GM23338 (cell line): ENCODE data around the gene OR10A2. TPM values are rescaled to one million over a fixed set of nuclear protein-coding genes. Genes with fewer than 3 reads are reported as not detected.
"Not testable (repeated sequence)": the region's sequence is repeated elsewhere in the genome, so short reads cannot be mapped to it uniquely, and the experiment has no call there.

Experiments
- ATAC-seq: fragments of 200-7000 bp; cut with Tn5 transposase; 3 replicates; pipeline ENCODE4 v1.9.1; 2020
- DNase-seq: peaks from one replicate; pipeline ENCODE4 v3.0.0-alpha.2; 2015; ENCODE audit warnings: low spot score
- H2AFZ ChIP-seq: fragments of 200-600 bp; sonication (generic); 2 replicates; pipeline ENCODE4 v1.8.0; 2016; ENCODE audit warnings: antibody characterized with exemption, mild to moderate bottlenecking, moderate library complexity
- H3F3A ChIP-seq: fragments of 200-600 bp; sonication (generic); replicated peaks from 2 replicates; pipeline ENCODE4 v1.8.0; 2017; ENCODE audit warnings: antibody characterized with exemption, mixed run types, low read depth
- H3K27ac ChIP-seq: fragments of 200-600 bp; sonication (generic); 2 replicates; pipeline ENCODE4 v1.6.1; 2016; ENCODE audit warnings: low read depth
- H3K27me3 ChIP-seq: fragments of 200-600 bp; sonication (generic); 2 replicates; pipeline ENCODE4 v1.8.0; 2016; ENCODE audit warnings: mild to moderate bottlenecking, mixed run types, moderate library complexity; ENCODE audit not compliant: insufficient read depth
- H3K36me3 ChIP-seq: fragments of 200-600 bp; sonication (generic); 2 replicates; pipeline ENCODE4 v1.8.0; 2016; ENCODE audit warnings: mild to moderate bottlenecking; ENCODE audit not compliant: insufficient read depth
- H3K4me1 ChIP-seq: fragments of 200-600 bp; sonication (generic); 2 replicates; pipeline ENCODE4 v1.8.0; 2016; ENCODE audit warnings: mild to moderate bottlenecking, moderate library complexity; ENCODE audit not compliant: insufficient read depth
- H3K4me2 ChIP-seq: fragments of 200-600 bp; sonication (generic); 2 replicates; pipeline ENCODE4 v1.7.1; 2017; ENCODE audit warnings: mixed run types
- H3K4me3 ChIP-seq: fragments of 200-600 bp; sonication (generic); 2 replicates; pipeline ENCODE4 v1.6.1; 2016; ENCODE audit warnings: mixed run types
- H3K79me2 ChIP-seq: fragments of 200-600 bp; sonication (generic); replicated peaks from 2 replicates; pipeline ENCODE4 v1.8.0; 2017; ENCODE audit warnings: mild to moderate bottlenecking; ENCODE audit not compliant: insufficient read depth
- H3K9me2 ChIP-seq: fragments of 200-600 bp; sonication (generic); 2 replicates; pipeline ENCODE4 v1.8.0; 2017; ENCODE audit not compliant: insufficient read depth
- H4K20me1 ChIP-seq: fragments of 200-600 bp; sonication (generic); replicated peaks from 2 replicates; pipeline ENCODE4 v1.8.0; 2017; ENCODE audit warnings: mild to moderate bottlenecking; ENCODE audit not compliant: insufficient read depth
- H3K27ac Mint-ChIP-seq: 2 replicates; pipeline ENCODE4 v1.8.0; 2020; ENCODE audit warnings: inconsistent platforms, mild to moderate bottlenecking, moderate library complexity, mixed read lengths
- H3K27me3 Mint-ChIP-seq: 3 replicates; pipeline ENCODE4 v1.8.0; 2022; ENCODE audit warnings: low read depth, mild to moderate bottlenecking, moderate library complexity, mixed read lengths, inconsistent platforms; ENCODE audit not compliant: insufficient read depth, poor library complexity
- H3K36me3 Mint-ChIP-seq: 3 replicates; pipeline ENCODE4 v1.8.0; 2021; ENCODE audit warnings: low read depth, mild to moderate bottlenecking, inconsistent platforms, moderate library complexity, mixed read lengths
- H3K4me1 Mint-ChIP-seq: 3 replicates; pipeline ENCODE4 v1.8.0; 2020; ENCODE audit warnings: mild to moderate bottlenecking, inconsistent platforms, mixed read lengths
- H3K4me3 Mint-ChIP-seq: 3 replicates; pipeline ENCODE4 v1.8.0; 2021; ENCODE audit warnings: moderate library complexity, mild to moderate bottlenecking, inconsistent platforms, mixed read lengths
- H3K9me3 Mint-ChIP-seq: 3 replicates; pipeline ENCODE4 v1.8.0; 2020; ENCODE audit warnings: moderate library complexity, mild to moderate bottlenecking, inconsistent platforms, mixed read lengths
- CREB1 ChIP-seq: fragments of 250-450 bp; sonication (Bioruptor Pico); IDR thresholded peaks from 2 replicates; pipeline ENCODE4 v1.5.0; 2020; ENCODE audit warnings: low read depth, mild to moderate bottlenecking, moderate library complexity
- EZH2 ChIP-seq: fragments of 200-600 bp; sonication (generic); IDR thresholded peaks from one replicate; pipeline ENCODE4 v1.8.0; 2017; ENCODE audit warnings: antibody characterized with exemption, mild to moderate bottlenecking, low read depth; ENCODE audit not compliant: unreplicated experiment
- EZH2phosphoT487 ChIP-seq: fragments of 200-600 bp; sonication (generic); IDR thresholded peaks from one replicate; pipeline ENCODE4 v1.8.1; 2018; ENCODE audit warnings: antibody characterized with exemption; ENCODE audit not compliant: unreplicated experiment
- JUNB ChIP-seq: IDR thresholded peaks from one replicate; pipeline ENCODE4 v1.6.1; 2016; ENCODE audit warnings: antibody characterized with exemption; ENCODE audit not compliant: unreplicated experiment
- NANOG ChIP-seq: IDR thresholded peaks from 2 replicates; pipeline ENCODE4 v1.6.1; 2016; ENCODE audit warnings: antibody characterized with exemption, borderline replicate concordance
- POLR2AphosphoS5 ChIP-seq: IDR thresholded peaks from 2 replicates; pipeline ENCODE4 v1.6.1; 2016; ENCODE audit warnings: antibody characterized with exemption, low read depth
- STAT1 ChIP-seq: IDR thresholded peaks from one replicate; pipeline ENCODE4 v1.6.1; 2016; ENCODE audit warnings: antibody characterized with exemption; ENCODE audit not compliant: unreplicated experiment
- ZNF114 ChIP-seq: fragments of 250-450 bp; sonication (Bioruptor Pico); IDR thresholded peaks from 2 replicates; pipeline ENCODE4 v1.5.0; 2020; ENCODE audit warnings: mild to moderate bottlenecking, moderate library complexity
- ZNF331 ChIP-seq: fragments of 250-450 bp; sonication (Bioruptor Pico); IDR thresholded peaks from 2 replicates; pipeline ENCODE4 v1.5.0; 2020; ENCODE audit warnings: low read depth, mild to moderate bottlenecking, moderate library complexity
- polyA plus RNA-seq: library from polyadenylated mRNA; unstranded; fragments of >200 nt; fragmentation: Nextera tagmentation; extraction: Ambion mirVana; gene quantifications from 2 replicates; pipeline ENCODE4 v1.2.1, GENCODE V29; 2016
- total RNA-seq: library from RNA; depleted of rRNA; stranded (reverse); fragments of >200 nt; shearing (Covaris generic); gene quantifications from 2 replicates; pipeline ENCODE4 v1.2.3, GENCODE V29; 2014
- TF ChIP-seq, protein P1 (sequence below): fragments of 250-450 bp; sonication (Bioruptor Pico); IDR thresholded peaks from 2 replicates; pipeline ENCODE4 v1.5.0; 2020; ENCODE audit warnings: mild to moderate bottlenecking, moderate library complexity
- TF ChIP-seq, protein P2 (sequence below): IDR thresholded peaks from 2 replicates; pipeline ENCODE4 v1.6.1; 2016; ENCODE audit warnings: antibody characterized with exemption
- TF ChIP-seq, protein P3 (sequence below), 2 experiments: fragments of 200-600 bp in 1 of 2; sonication (generic) in 1 of 2; conservative IDR thresholded peaks; 2 replicates each; pipeline versions ENCODE4 v1.5.1 to v1.6.1; 2016 to 2017; ENCODE audit warnings: antibody characterized with exemption in 2 of 2, low read depth in 2 of 2, mild to moderate bottlenecking in 2 of 2, moderate library complexity in 1 of 2

Gene OR10A2
- total and polyA plus RNA-seq, 2 experiments from 2014 or later = 0.27 TPM; not detected in 1

DNA sequence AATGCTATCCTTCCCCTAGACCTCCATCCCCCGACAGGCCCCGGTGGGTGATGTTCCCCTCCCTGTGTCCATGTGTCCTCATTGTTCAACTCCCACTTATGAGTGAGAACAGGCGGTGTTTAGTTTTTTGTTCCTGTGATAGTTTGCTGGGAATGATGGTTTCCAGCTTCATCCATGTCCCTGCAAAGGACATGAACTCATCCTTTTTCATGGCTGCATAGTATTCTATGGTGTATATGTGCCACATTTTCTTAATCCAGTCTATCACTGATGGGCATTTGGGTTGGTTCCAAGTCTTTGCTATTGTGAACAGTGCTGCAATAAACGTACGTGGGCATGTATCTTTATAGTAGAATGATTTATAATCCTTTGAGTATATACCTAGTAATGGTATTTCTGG lies 24.9 kb downstream of the OR10A2 start:
- H3K4me1 Mint-ChIP-seq, H3K27me3 ChIP-seq, H3K36me3 ChIP-seq, H3K4me3 Mint-ChIP-seq, H3K27me3 Mint-ChIP-seq, H3K4me2 ChIP-seq, H3K4me3 ChIP-seq, H3K36me3 Mint-ChIP-seq, H3K9me2 ChIP-seq, H3K27ac ChIP-seq, H3K4me1 ChIP-seq, ATAC-seq, H3K9me3 Mint-ChIP-seq, H2AFZ ChIP-seq, H3K79me2 ChIP-seq, H3K27ac Mint-ChIP-seq, DNase-seq, H4K20me1 ChIP-seq, H3F3A ChIP-seq: not testable (repeated sequence)

DNA sequence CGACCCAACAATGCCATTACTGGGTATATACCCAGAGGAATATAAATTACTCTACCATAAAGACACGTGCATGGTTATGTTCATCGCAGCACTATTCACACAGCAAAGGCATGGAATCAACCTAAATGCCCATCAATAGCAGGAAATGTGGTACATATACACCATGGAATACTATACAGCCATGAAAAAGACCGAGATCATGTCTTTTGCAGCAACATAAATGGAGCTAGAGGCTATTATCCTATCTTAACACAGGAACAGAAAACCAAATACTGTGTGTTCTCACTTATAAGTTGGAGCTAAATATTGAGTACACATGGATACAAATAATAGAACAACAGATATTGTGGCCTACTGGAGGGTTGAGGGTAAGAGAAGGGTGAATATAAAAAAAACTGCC lies 26.0 kb downstream of the OR10A2 start:
- no peak overlapping the region for H2AFZ ChIP-seq
- no peaks in the 10 kb centered on the region for H3K79me2 ChIP-seq
- H3K4me3 ChIP-seq = no peak overlapping the region
- H3K36me3 Mint-ChIP-seq = no peaks in the 10 kb centered on the region
- no peaks in the 10 kb centered on the region for H3K9me2 ChIP-seq
- no peak overlapping the region for H3K27ac Mint-ChIP-seq
- H3K36me3 ChIP-seq = no peaks in the 10 kb centered on the region
- no peak overlapping the region for H3K4me3 Mint-ChIP-seq
- no peaks in the 10 kb centered on the region for H3K4me1 Mint-ChIP-seq
- H3K9me3 Mint-ChIP-seq = no peaks in the 10 kb centered on the region; the same call in 1 of the 3 replicates
- H3K4me1 ChIP-seq = peaks cover 2% of the 10 kb centered on the region; the same call in 1 of the 2 replicates
- no peaks in the 10 kb centered on the region for H4K20me1 ChIP-seq
- no peak for ATAC-seq
- H3K27me3 Mint-ChIP-seq = no peaks in the 10 kb centered on the region
- no peak overlapping the region for H3K27ac ChIP-seq
- no peak overlapping the region for H3K4me2 ChIP-seq
- DNase-seq = no peak
- H3K27me3 ChIP-seq = no peaks in the 10 kb centered on the region
- H3F3A ChIP-seq = no peaks in the 10 kb centered on the region
- TF ChIP-seq, protein P1, sequence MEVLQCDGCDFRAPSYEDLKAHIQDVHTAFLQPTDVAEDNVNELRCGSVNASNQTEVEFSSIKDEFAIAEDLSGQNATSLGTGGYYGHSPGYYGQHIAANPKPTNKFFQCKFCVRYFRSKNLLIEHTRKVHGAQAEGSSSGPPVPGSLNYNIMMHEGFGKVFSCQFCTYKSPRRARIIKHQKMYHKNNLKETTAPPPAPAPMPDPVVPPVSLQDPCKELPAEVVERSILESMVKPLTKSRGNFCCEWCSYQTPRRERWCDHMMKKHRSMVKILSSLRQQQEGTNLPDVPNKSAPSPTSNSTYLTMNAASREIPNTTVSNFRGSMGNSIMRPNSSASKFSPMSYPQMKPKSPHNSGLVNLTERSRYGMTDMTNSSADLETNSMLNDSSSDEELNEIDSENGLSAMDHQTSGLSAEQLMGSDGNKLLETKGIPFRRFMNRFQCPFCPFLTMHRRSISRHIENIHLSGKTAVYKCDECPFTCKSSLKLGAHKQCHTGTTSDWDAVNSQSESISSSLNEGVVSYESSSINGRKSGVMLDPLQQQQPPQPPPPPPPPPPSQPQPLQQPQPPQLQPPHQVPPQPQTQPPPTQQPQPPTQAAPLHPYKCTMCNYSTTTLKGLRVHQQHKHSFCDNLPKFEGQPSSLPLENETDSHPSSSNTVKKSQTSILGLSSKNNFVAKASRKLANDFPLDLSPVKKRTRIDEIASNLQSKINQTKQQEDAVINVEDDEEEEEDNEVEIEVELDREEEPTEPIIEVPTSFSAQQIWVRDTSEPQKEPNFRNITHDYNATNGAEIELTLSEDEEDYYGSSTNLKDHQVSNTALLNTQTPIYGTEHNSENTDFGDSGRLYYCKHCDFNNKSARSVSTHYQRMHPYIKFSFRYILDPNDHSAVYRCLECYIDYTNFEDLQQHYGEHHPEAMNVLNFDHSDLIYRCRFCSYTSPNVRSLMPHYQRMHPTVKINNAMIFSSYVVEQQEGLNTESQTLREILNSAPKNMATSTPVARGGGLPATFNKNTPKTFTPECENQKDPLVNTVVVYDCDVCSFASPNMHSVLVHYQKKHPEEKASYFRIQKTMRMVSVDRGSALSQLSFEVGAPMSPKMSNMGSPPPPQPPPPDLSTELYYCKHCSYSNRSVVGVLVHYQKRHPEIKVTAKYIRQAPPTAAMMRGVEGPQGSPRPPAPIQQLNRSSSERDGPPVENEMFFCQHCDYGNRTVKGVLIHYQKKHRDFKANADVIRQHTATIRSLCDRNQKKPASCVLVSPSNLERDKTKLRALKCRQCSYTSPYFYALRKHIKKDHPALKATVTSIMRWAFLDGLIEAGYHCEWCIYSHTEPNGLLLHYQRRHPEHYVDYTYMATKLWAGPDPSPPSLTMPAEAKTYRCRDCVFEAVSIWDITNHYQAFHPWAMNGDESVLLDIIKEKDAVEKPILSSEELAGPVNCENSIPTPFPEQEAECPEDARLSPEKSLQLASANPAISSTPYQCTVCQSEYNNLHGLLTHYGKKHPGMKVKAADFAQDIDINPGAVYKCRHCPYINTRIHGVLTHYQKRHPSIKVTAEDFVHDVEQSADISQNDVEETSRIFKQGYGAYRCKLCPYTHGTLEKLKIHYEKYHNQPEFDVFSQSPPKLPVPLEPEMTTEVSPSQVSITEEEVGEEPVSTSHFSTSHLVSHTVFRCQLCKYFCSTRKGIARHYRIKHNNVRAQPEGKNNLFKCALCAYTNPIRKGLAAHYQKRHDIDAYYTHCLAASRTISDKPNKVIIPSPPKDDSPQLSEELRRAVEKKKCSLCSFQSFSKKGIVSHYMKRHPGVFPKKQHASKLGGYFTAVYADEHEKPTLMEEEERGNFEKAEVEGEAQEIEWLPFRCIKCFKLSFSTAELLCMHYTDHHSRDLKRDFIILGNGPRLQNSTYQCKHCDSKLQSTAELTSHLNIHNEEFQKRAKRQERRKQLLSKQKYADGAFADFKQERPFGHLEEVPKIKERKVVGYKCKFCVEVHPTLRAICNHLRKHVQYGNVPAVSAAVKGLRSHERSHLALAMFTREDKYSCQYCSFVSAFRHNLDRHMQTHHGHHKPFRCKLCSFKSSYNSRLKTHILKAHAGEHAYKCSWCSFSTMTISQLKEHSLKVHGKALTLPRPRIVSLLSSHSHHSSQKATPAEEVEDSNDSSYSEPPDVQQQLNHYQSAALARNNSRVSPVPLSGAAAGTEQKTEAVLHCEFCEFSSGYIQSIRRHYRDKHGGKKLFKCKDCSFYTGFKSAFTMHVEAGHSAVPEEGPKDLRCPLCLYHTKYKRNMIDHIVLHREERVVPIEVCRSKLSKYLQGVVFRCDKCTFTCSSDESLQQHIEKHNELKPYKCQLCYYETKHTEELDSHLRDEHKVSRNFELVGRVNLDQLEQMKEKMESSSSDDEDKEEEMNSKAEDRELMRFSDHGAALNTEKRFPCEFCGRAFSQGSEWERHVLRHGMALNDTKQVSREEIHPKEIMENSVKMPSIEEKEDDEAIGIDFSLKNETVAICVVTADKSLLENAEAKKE (CRISPR knock-in tag) = no peak
- TF ChIP-seq CREB1 (CRISPR knock-in tag) = no peak
- no peak for TF ChIP-seq EZH2phosphoT487
- no peak for TF ChIP-seq NANOG
- no peak for TF ChIP-seq JUNB
- TF ChIP-seq POLR2AphosphoS5 = no peak
- TF ChIP-seq, protein P2, sequence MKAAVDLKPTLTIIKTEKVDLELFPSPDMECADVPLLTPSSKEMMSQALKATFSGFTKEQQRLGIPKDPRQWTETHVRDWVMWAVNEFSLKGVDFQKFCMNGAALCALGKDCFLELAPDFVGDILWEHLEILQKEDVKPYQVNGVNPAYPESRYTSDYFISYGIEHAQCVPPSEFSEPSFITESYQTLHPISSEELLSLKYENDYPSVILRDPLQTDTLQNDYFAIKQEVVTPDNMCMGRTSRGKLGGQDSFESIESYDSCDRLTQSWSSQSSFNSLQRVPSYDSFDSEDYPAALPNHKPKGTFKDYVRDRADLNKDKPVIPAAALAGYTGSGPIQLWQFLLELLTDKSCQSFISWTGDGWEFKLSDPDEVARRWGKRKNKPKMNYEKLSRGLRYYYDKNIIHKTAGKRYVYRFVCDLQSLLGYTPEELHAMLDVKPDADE = no peak
- TF ChIP-seq ZNF331 (CRISPR knock-in tag) = no peak
- TF ChIP-seq ZNF114 = no peak
- no peak for TF ChIP-seq STAT1
- TF ChIP-seq, protein P3, sequence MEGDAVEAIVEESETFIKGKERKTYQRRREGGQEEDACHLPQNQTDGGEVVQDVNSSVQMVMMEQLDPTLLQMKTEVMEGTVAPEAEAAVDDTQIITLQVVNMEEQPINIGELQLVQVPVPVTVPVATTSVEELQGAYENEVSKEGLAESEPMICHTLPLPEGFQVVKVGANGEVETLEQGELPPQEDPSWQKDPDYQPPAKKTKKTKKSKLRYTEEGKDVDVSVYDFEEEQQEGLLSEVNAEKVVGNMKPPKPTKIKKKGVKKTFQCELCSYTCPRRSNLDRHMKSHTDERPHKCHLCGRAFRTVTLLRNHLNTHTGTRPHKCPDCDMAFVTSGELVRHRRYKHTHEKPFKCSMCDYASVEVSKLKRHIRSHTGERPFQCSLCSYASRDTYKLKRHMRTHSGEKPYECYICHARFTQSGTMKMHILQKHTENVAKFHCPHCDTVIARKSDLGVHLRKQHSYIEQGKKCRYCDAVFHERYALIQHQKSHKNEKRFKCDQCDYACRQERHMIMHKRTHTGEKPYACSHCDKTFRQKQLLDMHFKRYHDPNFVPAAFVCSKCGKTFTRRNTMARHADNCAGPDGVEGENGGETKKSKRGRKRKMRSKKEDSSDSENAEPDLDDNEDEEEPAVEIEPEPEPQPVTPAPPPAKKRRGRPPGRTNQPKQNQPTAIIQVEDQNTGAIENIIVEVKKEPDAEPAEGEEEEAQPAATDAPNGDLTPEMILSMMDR (conservative IDR thresholded peaks at IDR 0.05; ENCODE audit: low read depth in 2 of 2) = no peak
- TF ChIP-seq EZH2 = no peak
